ENCODE results near the gene FRYL.

The FRYL gene

DNA sequence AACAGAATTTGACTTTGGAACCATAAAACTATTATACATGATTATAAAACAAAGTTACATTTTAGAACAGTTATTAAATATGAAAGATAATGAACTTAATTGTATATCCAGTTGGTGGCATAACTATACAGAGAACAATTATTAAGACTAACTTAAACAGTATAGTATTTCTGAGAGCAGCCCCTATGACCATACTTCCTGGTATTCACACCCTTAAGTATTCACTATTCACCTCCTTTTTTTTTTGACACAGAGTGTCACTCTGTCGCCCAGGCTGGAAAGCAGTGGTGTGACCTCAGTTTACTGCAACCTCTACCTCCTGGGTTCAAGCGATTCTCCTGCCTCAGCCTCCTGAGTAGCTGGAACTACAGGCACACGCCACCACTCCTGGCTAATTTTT is 74.5 kb downstream of the FRYL start:
- Histone ChIP-seq H3K27me3 (ENCODE audit: insufficient read depth, poor library complexity, severe bottlenecking) (no peaks in the 10 kb centered on the region), H3K4me3 (replicated peaks; ENCODE audit: insufficient read depth, low read length) (no peak overlapping the region), H3K27ac (replicated peaks) (no peak overlapping the region)
- no peak for DNase-seq (ENCODE audit: low read depth in 1 of 2, low spot score in 1 of 2)
- TF ChIP-seq, protein P1, sequence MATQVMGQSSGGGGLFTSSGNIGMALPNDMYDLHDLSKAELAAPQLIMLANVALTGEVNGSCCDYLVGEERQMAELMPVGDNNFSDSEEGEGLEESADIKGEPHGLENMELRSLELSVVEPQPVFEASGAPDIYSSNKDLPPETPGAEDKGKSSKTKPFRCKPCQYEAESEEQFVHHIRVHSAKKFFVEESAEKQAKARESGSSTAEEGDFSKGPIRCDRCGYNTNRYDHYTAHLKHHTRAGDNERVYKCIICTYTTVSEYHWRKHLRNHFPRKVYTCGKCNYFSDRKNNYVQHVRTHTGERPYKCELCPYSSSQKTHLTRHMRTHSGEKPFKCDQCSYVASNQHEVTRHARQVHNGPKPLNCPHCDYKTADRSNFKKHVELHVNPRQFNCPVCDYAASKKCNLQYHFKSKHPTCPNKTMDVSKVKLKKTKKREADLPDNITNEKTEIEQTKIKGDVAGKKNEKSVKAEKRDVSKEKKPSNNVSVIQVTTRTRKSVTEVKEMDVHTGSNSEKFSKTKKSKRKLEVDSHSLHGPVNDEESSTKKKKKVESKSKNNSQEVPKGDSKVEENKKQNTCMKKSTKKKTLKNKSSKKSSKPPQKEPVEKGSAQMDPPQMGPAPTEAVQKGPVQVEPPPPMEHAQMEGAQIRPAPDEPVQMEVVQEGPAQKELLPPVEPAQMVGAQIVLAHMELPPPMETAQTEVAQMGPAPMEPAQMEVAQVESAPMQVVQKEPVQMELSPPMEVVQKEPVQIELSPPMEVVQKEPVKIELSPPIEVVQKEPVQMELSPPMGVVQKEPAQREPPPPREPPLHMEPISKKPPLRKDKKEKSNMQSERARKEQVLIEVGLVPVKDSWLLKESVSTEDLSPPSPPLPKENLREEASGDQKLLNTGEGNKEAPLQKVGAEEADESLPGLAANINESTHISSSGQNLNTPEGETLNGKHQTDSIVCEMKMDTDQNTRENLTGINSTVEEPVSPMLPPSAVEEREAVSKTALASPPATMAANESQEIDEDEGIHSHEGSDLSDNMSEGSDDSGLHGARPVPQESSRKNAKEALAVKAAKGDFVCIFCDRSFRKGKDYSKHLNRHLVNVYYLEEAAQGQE (IDR thresholded peaks at IDR 0.05; ENCODE audit: insufficient replicate concordance, low read depth) = no peak
- TF ChIP-seq GABPA (IDR thresholded peaks at IDR 0.05; ENCODE audit: low read depth) = no peak
- TF ChIP-seq, protein P2, sequence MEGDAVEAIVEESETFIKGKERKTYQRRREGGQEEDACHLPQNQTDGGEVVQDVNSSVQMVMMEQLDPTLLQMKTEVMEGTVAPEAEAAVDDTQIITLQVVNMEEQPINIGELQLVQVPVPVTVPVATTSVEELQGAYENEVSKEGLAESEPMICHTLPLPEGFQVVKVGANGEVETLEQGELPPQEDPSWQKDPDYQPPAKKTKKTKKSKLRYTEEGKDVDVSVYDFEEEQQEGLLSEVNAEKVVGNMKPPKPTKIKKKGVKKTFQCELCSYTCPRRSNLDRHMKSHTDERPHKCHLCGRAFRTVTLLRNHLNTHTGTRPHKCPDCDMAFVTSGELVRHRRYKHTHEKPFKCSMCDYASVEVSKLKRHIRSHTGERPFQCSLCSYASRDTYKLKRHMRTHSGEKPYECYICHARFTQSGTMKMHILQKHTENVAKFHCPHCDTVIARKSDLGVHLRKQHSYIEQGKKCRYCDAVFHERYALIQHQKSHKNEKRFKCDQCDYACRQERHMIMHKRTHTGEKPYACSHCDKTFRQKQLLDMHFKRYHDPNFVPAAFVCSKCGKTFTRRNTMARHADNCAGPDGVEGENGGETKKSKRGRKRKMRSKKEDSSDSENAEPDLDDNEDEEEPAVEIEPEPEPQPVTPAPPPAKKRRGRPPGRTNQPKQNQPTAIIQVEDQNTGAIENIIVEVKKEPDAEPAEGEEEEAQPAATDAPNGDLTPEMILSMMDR (IDR thresholded peaks at IDR 0.05; ENCODE audit: insufficient read depth, low read length) = no peak
- TF ChIP-seq SPI1 (IDR thresholded peaks at IDR 0.05; ENCODE audit: borderline replicate concordance, low read depth) = no peak
- no peak for TF ChIP-seq POLR2AphosphoS5 (IDR thresholded peaks at IDR 0.05; ENCODE audit: low read depth)

DNA sequence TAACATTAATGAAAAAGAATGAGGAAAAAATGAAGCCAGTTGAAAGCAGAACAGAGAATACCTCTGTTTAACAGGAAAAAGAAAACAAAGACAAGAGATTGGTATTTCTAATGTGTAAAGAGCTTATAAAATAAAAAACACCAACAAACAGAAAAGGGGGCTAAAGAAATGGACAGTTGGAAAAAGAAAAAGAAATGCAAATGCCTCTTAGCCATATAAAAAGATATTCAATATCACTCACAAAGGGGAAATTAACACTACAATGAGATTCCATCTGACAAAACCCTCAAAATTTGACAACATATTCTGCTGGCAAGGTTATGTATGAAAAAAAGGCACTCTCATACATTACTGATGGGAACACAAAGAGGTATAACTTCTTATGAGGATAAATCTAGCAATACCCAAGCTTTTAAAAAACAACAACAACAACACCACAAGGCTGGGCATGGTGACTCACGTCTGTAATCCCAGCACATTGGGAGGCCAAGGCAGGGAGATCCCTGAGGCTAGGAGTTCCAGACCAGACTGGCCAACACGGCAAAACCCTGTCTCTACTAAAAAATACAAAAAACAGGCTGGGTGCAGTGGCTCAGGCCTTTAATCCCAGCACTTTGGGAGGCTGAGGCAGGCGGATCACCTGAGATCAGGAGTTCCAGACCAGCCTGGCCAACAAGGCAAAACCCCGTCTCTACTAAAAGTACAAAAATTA is 75.8 kb downstream of the FRYL start:
- no peak for DNase-seq (ENCODE audit: low read depth in 1 of 2, low spot score in 1 of 2)
- no peak overlapping the region for H3K4me3 ChIP-seq (replicated peaks; ENCODE audit: insufficient read depth, low read length)
- TF ChIP-seq GABPA (IDR thresholded peaks at IDR 0.05; ENCODE audit: low read depth) = no peak
- TF ChIP-seq POLR2AphosphoS5 (IDR thresholded peaks at IDR 0.05; ENCODE audit: low read depth) = no peak
- TF ChIP-seq, protein P2 (IDR thresholded peaks at IDR 0.05; ENCODE audit: insufficient read depth, low read length) = no peak
- H3K27ac ChIP-seq (replicated peaks) = no peak overlapping the region
- H3K27me3 ChIP-seq (ENCODE audit: insufficient read depth, poor library complexity, severe bottlenecking) = no peaks in the 10 kb centered on the region

DNA sequence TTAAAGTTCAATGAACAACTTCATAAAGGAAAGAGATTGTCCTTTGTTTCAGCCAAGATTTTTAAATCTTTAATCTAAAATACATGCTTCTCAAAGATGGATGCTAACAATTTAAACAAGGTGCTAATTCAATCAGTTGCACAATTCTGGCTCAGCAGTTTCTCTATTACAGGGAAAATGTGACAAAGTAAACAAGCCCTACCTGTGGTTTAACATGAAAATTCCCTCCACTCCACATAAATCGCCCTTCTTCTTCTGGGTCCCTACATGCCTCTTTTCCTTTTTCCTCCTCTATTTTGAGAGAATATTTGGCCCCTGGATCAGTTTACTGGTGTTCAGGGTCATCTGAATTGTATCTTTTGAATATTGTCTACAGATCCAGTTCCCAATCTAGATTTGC is 80.6 kb downstream of the FRYL start:
- H3K27ac ChIP-seq (replicated peaks) = no peak overlapping the region
- no peaks in the 10 kb centered on the region for H3K27me3 ChIP-seq (ENCODE audit: insufficient read depth, poor library complexity, severe bottlenecking)
- no peak for DNase-seq (ENCODE audit: low read depth in 1 of 2, low spot score in 1 of 2)
- H3K4me3 ChIP-seq (replicated peaks; ENCODE audit: insufficient read depth, low read length) = no peak overlapping the region
- TF ChIP-seq, protein P2 (IDR thresholded peaks at IDR 0.05; ENCODE audit: insufficient read depth, low read length) = no peak
- TF ChIP-seq GABPA (IDR thresholded peaks at IDR 0.05; ENCODE audit: low read depth) (no peak), SPI1 (IDR thresholded peaks at IDR 0.05; ENCODE audit: borderline replicate concordance, low read depth) (no peak), POLR2AphosphoS5 (IDR thresholded peaks at IDR 0.05; ENCODE audit: low read depth) (no peak)
- TF ChIP-seq, protein P1 (IDR thresholded peaks at IDR 0.05; ENCODE audit: insufficient replicate concordance, low read depth) = no peak
